GM19351 (cell line): ENCODE results near the gene FAS.

ENCODE experiments used
- ATAC-seq: cut with Tn5 transposase; IDR thresholded peaks from one replicate; pipeline ENCODE4 v1.9.1; 2021; ENCODE audit warnings: mild to moderate bottlenecking, moderate library complexity; ENCODE audit not compliant: unreplicated experiment

Gene FAS

GRCh38 chr10:88990384-88991160 is at the start of gene FAS:
Gene FAS, plus strand, starts transcription at chr10:88990798. Its CDS starts 79 bp downstream, at chr10:88990877.
- ATAC-seq, result peak; percentile 54

GRCh38 chr10:88941026-88941425 is 49.6 kb upstream of the FAS start:
- ATAC-seq, result no peak

- ATAC-seq, result no peak
These were observed 46.8 kb upstream of the FAS start for GRCh38 chr10:88943778-88944177.

- ATAC-seq, result peak; percentile 58
These were observed 45.8 kb upstream of the FAS start for GRCh38 chr10:88944813-88945212.

- ATAC-seq, result no peak
These were observed 44.4 kb upstream of the FAS start for GRCh38 chr10:88946200-88946599.

GRCh38 chr10:88946965-88947590 is 43.5 kb upstream of the FAS start:
- ATAC-seq, result no peak

- ATAC-seq, result no peak
These were observed 41.5 kb upstream of the FAS start for GRCh38 chr10:88949051-88949450.

- ATAC-seq, result no peak
These were observed 40.4 kb upstream of the FAS start for GRCh38 chr10:88949912-88950837.

GRCh38 chr10:88952647-88953111 is 37.9 kb upstream of the FAS start, which contains the start of gene ACTA2:
Gene ACTA2, minus strand, starts transcription at chr10:88952773. Its CDS starts 3,843 bp downstream, at chr10:88948930.
- no peak for ATAC-seq

GRCh38 chr10:88953662-88954061 is 36.9 kb upstream of the FAS start:
- no peak for ATAC-seq

- no peak for ATAC-seq
These were observed 36.0 kb upstream of the FAS start for GRCh38 chr10:88954458-88955083.

GRCh38 chr10:88957381-88957780 is 33.2 kb upstream of the FAS start:
- ATAC-seq, result no peak

- no peak for ATAC-seq
These were observed 31.9 kb upstream of the FAS start for GRCh38 chr10:88958721-88959120.

- no peak for ATAC-seq
These were observed 29.8 kb upstream of the FAS start for GRCh38 chr10:88960802-88961201.

GRCh38 chr10:88961266-88961665 is 29.3 kb upstream of the FAS start:
- ATAC-seq, result no peak

GRCh38 chr10:88962336-88962735 is 28.3 kb upstream of the FAS start:
- no peak for ATAC-seq

GRCh38 chr10:88963318-88963717 is 27.3 kb upstream of the FAS start:
- no peak for ATAC-seq

- no peak for ATAC-seq
These were observed 26.2 kb upstream of the FAS start for GRCh38 chr10:88964360-88964759.

GRCh38 chr10:88964869-88965415 is 25.7 kb upstream of the FAS start:
- ATAC-seq, result no peak

- ATAC-seq, result no peak
These were observed 23.8 kb upstream of the FAS start for GRCh38 chr10:88966797-88967196.
